Measurements from ENCODE around the gene RAP2A.

The RAP2A gene

DNA sequence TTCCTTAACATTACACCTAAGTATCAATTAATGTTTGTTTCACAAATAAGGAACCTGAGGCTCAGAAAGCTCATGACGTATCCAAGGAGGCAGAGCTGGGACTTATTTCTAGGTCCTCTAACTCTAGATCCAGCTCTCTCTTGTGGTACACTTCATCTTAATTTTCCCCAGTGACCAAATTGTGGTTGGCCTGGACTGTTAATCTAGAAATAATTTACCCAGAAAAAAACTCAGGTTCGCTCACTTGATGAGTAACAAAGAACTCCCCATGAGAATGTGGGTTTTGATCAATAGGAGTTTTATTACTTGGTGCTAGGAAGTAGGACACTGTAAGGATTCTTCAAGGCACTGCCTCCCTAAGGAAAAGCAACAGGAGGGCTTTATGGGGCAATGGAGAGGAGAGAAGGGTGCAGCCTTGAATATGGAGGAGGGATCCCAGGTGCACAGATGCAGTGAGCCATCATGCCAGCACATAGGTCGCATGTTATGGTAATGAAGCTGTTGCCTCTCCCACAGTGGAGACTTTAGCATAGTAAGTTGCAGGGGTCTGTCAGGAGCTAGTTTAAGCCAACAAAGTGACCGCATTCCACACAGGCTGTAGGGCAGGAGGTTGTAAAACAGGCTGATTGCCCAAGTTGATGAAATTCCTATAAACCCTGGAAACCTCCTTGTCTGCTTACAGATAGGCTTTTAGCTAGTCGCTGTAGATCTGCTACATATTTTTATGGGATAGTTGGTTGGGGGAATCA, 14.7 kb downstream of the RAP2A start:
- no peak for DNase-seq (ENCODE audit: low read depth)

DNA sequence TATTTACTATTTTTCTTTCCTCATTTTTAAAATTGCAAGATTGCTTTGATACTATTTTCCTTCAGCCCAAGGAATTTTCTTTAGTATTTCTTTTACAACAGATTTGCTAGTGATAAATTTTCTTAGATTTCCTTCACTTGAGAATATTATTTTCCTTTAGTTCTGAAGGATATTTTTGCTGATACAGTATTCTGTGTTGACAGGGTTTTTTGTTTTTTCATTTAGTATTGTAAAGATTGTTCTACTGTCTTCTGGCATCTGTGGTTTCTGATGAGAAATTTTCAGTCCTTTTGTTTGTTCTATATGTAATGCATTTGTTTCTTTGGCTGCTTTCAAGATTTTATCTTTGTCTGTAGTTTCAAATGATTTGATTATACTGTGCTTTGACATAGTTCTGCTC, 20.7 kb downstream of the RAP2A start:
- DNase-seq (ENCODE audit: low read depth) = no peak

DNA sequence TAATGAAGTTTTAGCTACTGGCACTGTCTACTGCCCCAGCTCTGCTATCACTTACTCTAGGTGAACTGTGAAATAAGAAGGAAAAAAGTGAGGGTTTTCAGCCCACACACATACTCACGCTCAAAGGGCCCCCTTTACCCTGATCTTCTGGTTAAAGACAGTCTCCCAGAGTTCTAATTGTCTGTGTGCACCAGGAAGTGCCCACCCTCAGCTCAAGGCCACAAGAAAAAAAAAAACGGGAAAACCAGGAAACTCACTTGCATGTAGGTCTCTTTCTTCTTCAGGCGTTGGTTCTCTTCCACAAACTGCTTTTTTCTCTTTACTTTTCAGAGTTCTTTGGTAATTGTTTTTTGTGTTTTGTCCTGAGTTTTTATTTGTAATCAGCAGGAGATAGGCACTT, 22.1 kb downstream of the RAP2A start:
- DNase-seq (ENCODE audit: low read depth) = no peak

DNA sequence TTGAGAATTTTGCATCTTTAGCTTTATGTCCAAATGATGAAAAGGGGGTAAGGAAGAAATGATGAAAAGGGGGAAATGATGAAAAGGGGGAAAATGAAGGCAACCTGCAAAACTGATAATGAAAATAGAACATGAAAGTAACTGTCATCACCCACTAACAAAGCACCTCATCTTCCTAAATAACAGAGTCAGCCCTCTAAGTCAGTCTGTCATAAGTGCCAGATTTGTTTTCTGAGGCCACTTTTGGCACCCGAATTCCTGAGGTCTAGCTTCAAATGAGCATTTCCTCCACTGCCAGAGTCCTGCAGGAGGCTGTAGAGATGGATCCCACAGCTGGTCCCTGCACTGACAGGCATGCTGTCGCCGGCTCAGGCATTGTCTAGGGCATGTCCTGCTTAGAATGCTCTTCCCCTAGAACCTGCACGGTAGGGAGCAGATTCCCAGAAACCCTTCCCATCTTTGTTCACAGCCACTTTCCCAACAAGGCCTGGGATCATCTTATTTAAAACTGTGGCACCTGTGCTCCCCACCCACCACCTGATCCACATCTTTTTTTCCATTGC, 25.3 kb downstream of the RAP2A start:
- no peak for DNase-seq (ENCODE audit: low read depth)

DNA sequence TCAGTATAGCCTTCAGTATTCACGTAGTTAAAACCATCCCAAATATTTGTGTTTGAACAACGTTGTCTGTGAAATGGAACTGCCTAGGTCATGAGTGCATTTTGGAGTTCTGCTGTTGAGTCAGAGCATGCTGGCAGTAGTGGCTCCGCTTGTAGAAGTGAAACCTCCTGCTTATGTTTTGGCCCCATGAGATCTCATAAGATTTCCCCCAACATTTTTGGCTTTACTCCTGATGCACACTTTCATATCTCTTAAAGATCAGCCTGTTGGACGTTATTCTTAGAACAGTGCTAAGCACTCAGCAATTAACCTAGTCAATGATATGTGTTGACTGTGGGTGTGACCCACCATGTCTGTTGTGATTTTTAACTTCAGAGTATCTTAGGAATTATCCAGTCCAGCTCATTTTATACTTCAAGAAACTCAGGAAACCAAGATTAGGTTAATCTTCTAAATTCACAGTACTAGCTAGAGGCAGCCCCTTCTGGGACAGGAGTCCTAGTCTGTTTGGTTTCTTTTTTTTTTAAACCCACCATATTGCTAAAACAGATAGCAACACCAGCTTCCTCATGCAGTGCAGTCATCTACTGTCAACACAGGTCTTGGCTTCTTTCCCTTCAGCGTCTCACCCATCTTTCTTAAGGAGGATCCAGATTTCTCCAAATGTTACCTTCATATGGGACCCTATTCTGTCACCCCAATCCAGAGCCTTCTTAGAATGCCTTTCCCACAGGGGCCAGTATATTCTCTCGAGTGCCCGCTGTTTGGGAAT, 26.2 kb downstream of the RAP2A start:
- DNase-seq (ENCODE audit: low read depth) = no peak

DNA sequence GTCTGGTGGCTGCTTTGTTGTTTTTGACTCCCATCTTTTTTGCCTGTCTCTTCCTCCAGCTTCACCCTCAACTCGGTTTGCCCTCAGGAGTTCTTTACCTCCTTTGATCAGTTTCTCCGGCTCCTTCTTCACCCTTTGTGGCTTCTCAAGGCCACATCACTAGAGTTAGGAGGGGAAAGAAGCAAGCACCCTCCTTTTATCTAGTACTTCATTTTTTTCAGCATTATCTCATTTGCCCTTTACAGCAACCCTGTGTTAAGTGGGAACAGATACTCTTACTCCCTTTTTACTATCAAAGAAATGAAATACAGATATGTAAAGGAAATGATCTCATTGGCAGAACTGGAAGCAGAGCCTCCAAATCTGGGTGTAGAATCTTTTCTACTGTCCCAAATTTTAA, 26.9 kb downstream of the RAP2A start:
- DNase-seq (ENCODE audit: low read depth) = no peak

DNA sequence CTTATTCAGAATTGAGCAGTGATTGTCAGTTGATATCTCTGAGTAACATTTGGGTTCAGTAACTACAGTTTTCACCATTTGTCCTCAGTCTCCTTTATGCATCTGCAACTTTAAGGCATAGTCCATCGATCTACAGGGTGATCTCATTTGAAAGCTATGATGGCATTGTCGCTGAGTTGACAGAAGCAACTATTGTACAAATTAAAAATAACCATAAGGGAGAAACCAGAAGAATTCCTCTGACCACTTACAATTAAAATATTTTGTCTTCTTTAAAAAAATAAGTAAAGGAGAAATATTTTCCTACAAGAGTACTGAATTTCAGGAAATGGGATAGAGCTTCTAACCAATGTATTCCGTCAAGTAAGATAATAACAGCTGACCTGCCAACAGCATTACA, 30.6 kb downstream of the RAP2A start:
- no peak for DNase-seq (ENCODE audit: low read depth)

DNA sequence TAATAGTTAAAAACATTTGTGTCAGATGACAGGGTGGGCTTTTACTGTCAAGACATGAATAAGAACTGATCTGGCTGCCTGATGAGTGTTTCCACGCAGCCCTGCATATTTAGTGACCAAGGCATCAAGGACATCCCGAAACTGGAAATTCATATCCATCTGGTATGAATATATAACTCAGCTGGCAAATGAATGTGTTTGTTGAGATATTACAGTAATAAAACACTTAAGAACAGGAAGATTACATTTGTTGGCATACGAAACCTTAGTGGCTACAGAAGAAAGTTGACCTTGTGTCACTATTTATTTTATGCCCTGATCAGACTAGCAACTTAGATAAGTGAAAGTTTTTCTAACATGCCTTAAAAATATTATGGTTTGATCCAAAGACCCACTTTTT, 32.8 kb downstream of the RAP2A start:
- no peak for DNase-seq (ENCODE audit: low read depth)

DNA sequence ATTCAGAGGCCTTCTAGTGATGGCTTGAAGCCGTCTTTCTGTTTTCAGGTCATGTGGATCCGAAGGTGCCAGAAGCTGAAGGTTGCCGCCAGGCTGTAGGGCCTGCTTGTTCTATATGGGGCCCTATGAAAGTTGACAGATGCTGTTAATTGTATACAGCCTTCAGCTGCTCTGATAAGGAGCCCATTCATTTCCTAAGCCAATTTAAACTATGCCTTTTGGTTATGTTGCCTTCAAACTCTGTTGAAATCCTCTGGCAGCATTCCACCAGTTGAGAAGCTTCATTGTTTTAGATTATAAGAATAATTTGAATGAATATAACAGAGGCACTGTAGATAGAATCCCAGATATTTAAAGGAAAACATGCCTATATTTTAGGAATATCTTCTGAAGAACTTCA, 34.4 kb downstream of the RAP2A start:
- DNase-seq (ENCODE audit: low read depth) = no peak

DNA sequence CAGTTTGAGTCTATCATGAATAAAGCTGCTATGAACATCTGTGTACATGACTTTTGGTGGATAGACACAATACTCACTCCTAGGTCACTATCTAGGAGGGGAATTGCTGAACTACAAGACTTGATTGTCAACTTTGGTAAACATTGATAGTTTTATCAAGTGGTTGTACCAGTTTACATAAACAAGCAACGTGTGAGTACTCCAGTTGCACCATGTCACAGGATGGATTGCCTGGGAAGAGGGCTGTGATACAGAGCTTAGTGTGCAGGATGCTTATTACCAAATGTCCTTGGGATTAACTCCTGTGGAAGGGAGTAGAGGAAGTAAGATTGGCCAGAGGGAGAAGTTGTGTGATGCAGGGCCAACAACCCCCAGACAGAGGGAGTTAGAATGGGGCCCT, 37.7 kb downstream of the RAP2A start:
- DNase-seq (ENCODE audit: low read depth) = no peak

DNA sequence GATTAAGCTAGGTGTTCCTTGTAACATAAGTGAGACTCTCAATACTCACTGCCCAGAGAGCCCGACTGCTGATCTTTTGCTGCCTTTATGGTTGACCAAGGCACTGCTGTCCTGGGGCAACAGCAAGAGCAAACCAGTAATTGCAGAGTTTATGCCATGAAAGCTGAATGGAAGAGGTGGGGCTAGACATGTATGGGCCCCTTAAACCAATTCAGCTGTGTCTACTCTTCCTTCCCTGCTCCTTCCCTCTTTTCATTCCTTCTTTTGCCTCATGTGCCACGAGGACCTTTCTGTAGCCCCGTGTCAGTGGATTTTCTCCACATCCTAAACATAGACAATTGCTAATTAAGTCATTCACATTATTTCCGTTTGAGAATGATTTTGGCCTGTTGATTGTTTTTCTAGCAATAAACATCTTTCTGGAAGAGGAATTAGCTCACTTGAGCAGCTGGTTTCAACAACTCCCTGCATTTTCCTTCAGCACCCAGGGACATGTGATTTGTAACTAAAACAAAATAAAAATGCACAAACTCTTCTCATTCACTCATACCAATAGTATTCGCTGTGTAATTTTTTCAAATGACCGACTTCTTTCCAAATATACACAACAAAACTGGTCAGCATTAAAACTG, 40.5 kb downstream of the RAP2A start:
- no peak for DNase-seq (ENCODE audit: low read depth)

DNA sequence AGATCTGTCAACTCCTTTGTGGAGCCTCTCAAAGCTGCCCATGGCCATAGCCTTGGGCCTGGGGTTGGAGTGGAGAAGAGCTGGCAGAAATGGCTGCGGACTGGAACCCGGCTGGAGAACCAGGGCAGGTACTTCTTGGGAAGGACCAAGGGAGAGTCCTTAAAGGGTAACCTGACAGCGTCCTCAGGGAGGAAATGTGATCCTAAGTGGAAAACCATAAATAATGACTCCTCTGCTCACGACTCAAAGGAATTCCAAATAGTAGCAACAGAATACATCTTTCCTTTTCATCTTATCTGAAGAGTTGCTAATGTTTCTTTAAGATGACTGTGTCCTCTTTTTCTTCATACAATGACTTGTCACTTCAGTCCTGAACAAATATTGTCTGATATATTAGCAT, 41.0 kb downstream of the RAP2A start:
- no peak for DNase-seq (ENCODE audit: low read depth)

DNA sequence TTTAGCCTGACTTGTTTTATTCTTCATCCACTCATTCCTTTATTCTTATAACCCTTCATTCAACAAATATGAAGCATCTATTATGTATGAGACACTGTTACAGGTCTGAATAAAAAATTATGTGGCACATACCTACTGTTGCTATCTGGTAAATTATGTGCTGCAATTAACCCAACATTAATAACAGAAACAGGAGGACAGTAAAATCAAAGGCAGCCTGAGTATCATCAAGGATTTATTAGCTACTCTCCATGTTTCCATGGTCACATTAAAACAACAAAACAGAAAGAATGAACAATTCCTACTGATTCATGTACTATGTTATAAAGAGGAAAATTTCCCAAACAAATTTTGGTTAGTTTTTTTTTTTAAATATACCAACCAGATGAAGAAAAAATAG, 43.9 kb downstream of the RAP2A start:
- no peak for DNase-seq (ENCODE audit: low read depth)

DNA sequence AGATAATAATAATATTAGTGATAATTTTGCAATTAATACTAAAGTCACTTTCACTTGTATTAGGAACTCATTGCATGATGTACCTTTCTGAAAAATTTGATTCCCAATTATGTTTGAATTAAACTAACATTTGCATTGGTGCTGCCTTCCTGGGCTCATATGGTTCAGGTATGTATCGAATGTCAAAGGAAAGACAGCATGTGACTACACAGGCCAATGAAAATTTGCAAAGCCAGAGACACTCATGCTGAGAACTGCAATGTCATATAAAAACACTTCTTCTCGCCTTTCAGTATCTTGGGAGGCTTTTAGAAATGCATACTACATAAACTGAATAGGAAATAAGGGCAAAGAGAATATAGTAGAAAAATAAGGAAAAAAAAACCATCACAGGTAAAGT, 44.3 kb downstream of the RAP2A start:
- DNase-seq (ENCODE audit: low read depth) = no peak

DNA sequence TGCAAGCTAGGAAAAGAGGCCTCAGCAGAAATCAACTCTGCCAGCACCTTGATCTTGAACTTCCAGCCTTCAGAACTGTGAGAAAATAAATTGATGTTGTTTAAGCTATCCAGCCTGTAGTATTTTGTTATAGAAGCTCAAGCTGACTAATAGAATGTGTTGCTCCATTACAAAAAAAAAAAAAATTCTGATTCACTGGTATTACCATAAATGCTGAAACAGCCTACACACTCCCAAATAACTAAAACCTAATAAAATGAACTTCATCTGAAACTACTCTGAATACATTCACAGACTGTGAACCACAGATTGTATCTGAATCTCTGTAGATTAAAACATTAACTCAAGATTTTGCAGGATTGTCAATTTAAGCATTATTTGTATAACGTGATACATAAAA, 49.5 kb downstream of the RAP2A start:
- no peak for DNase-seq (ENCODE audit: low read depth)

DNA sequence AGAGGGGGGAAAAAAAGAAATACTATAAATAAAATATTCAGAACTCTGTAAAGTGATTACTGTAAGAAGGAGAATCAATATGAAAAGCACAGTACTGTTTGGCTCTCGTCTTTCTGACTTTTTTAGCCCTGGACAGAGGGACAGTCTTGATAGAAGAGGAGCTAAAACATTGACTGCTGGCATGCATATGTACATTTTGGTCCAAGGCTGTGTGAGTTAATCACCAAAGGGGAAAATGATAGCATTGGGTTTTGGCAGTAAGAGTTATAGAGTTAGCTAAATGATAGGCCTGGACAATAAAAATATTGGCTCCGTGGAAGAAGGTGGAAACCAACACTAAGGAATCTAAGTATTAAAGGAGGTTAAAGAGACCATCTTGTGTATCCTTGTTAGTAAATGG, 50.3 kb downstream of the RAP2A start:
- DNase-seq (ENCODE audit: low read depth) = no peak

DNA sequence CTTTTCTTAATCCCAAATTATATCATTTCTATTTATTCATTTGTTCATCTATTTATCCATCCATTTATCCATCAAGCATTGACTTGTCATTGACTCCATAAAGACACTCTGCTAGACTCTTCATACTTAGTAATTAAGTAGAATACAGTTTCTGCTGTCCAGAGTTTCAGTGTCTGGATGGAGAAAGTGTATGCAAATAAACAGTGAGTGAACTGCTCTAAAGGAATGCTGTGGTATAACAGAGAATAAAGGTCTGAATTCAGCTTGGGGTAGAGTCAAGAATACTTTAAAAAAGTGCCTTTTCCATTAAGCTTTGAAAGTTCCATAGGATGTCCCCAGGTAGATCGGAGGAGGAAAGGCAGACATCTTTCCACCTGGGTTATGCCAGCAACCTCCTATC, 51.4 kb downstream of the RAP2A start:
- no peak for DNase-seq (ENCODE audit: low read depth)

DNA sequence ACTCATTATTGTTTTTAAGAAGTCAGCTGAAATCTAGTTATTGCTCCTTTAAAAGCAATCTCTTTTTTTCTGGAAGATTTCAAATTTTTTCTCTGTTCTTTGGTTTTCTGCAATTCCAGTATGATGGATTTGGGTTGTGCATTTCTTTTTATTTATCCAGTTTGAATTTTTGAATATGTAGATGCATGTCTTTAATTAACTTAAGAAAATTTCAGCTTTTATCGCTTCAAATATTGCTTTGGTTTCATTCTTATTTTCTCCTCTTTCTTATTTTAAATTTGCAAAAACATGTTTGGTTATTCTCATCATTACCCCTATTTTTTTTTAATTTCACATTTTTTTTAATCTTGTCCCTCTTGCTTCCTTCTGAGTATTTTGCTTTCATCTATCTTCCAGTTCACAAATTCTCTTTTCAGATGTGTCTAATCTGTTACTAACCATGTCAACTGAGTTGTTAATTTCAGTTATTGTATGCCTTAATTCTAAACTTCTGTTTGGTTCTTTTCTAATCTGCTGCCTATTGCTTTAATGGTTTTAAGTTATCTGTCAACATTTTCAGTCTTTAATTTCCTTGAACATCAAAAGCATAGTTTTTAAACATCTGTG, 56.8 kb downstream of the RAP2A start:
- DNase-seq (ENCODE audit: low read depth) = no peak

DNA sequence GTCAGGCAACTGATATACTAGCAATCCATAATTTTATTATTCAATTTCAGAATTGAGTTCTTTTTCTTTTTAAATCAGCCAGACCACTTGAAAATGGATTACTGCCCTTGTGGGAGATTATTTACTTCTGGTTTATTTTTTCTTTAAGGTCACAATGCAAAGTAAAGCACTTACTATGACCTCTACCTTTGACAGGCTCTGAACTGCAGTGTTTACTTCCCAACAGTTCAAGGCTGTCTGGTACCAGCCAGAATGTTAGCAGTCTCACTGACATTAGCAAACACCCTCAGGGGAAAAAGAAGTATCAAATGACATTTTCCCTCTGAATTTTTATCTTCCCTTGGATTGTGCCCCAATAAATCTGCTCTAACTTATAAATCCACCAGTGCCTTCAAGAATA, 57.5 kb downstream of the RAP2A start:
- DNase-seq (ENCODE audit: low read depth) = no peak

DNA sequence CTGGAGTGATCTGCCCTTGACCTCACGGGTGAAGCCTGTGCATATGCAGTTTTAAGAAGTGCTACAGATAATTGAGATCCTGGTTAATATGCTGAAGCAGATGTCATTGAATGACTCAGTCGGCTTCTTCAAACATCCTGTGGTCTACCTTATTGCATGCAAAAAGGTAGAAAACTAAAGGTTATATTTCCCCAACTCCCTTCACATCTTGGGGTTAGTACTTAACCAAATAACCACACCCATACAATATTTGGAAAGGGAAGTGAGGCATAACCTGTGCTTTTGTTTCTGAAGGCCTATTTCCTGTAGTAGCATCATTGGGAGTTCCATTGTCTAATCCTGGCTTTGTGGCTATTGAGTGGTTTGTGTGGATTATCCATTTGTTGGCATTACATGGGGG, 58.3 kb downstream of the RAP2A start:
- DNase-seq (ENCODE audit: low read depth) = no peak

DNA sequence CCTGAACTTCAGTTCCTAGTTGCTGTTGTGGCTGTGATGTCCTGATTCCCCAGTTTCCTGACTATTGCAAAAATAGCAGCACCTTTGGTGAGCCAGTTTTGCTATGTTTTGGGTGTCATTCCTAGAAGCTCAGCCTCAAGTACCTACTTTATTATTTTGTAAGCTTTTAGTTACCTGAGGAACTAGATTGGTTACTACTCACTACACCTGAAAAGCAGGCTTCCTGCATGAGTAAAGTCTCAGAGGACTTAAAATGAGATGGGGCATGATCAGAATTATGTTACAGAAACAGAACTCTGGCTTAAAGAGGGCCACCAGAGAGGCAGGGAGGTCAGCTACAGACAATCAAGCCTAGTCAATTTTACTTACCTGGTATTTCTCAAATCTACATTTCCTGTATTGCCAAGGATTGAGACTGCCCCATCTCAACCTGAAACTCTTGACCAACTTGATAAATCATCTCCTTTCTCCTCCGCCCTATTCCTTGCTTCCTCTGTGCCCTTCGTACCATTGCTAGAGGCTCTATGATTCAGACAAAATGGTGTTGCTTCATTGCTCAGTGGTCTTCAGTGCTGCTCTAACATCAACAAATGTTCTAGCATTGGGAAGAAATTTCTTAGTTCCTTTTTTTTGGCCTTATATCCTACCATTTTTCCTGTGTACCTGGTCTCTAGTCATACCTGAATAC, 58.9 kb downstream of the RAP2A start:
- DNase-seq (ENCODE audit: low read depth) = no peak

DNA sequence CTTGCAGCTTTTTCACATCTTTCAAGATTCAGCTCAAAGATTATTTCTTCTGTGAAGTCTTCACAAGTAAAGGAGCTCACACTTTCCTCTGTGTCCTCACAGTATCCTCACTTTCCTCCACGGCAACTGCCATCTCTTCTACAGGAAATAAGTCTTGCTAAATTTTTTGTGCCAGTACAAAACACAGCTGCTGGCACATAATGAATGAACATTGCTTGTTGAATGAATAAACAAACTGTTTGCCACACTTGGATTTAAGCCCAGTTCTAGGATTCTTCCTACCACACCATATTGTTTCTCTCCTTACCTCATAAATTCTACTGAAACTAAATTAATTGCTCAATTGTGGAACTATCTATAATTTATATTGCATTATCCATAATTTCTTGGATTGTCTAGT, 59.5 kb downstream of the RAP2A start:
- DNase-seq (ENCODE audit: low read depth) = no peak

Data from stimulated activated CD8-positive, alpha-beta memory T cell treated with anti-CD3 and anti-CD28 coated beads, Interleukin-15, amount 100 ng/mL, for 1 hour (primary cell).